HepG2 (cell line): ENCODE measurements around the gene ZFAND2B. TPM values are rescaled to one million over a fixed set of nuclear protein-coding genes. Genes with fewer than 3 reads are reported as not detected.

Experiments
- CREB1 ChIP-seq, 2 experiments: fragments of 450-650 bp in 1 of 2; IDR thresholded peaks; 2 replicates each; pipeline ENCODE4 v1.6.1; 2016 to 2017; ENCODE audit warnings: control low read depth in 1 of 2, mild to moderate bottlenecking in 1 of 2, missing compliant biosample characterization in 1 of 2, missing genetic modification characterization in 1 of 2
- DMAP1 ChIP-seq: IDR thresholded peaks from 2 replicates; pipeline ENCODE4 v1.6.1; 2016
- KAT7 ChIP-seq: IDR thresholded peaks from 2 replicates; pipeline ENCODE4 v1.6.1; 2018; ENCODE audit warnings: borderline replicate concordance, missing compliant biosample characterization
- NFRKB ChIP-seq: fragments of 450-650 bp; IDR thresholded peaks from 2 replicates; pipeline ENCODE4 v1.6.1; 2017
- NKX3-1 ChIP-seq: sonication (generic); formaldehyde crosslinking; IDR thresholded peaks from 2 replicates; pipeline ENCODE4 v1.5.0; 2020; ENCODE audit warnings: missing genetic modification reagents
- NR1H2 ChIP-seq: sonication (generic); formaldehyde crosslinking; IDR thresholded peaks from 2 replicates; pipeline ENCODE4 v1.8.1; 2022; ENCODE audit warnings: low read depth, missing genetic modification reagents, borderline replicate concordance
- TOPORS ChIP-seq: sonication (generic); formaldehyde crosslinking; IDR thresholded peaks from 2 replicates; pipeline ENCODE4 v1.8.0; 2023; ENCODE audit warnings: mild to moderate bottlenecking, missing genetic modification reagents
- U2AF2 ChIP-seq: fragments of 200-400 bp; formaldehyde crosslinking; IDR thresholded peaks from 2 replicates; pipeline ENCODE4 v1.6.1; 2017; ENCODE audit warnings: low read depth, mild to moderate bottlenecking, low read length
- ZKSCAN8 ChIP-seq: IDR thresholded peaks from 2 replicates; pipeline ENCODE4 v1.6.1; 2016; ENCODE audit warnings: borderline replicate concordance, missing genetic modification reagents, missing compliant biosample characterization
- ZNF224 ChIP-seq: sonication (generic); formaldehyde crosslinking; IDR thresholded peaks from 2 replicates; pipeline ENCODE4 v1.5.0; 2020; ENCODE audit warnings: mild to moderate bottlenecking, missing genetic modification reagents
- ZNF337 ChIP-seq: sonication (generic); formaldehyde crosslinking; IDR thresholded peaks from 2 replicates; pipeline ENCODE4 v1.5.1; 2020; ENCODE audit warnings: missing genetic modification reagents, low read depth, mild to moderate bottlenecking, borderline replicate concordance
- ZNF510 ChIP-seq: sonication (generic); formaldehyde crosslinking; IDR thresholded peaks from 2 replicates; pipeline ENCODE4 v1.4.0; 2020; ENCODE audit warnings: low read depth, mild to moderate bottlenecking, missing genetic modification reagents
- ZNF841 ChIP-seq: sonication (generic); formaldehyde crosslinking; IDR thresholded peaks from 2 replicates; pipeline ENCODE4 v1.8.1; 2023; ENCODE audit warnings: missing genetic modification reagents, borderline replicate concordance
- polyA plus RNA-seq, 8 experiments: library from polyadenylated mRNA; depleted of rRNA in 3 of 8; stranded (reverse) in 7 of 8; unstranded in 1 of 8; fragments of >200 nt; fragmentation: Illumina TruSeq in 4 of 8; extraction: Trizol in 4 of 8; gene quantifications; 2 replicates each; pipeline versions ENCODE4 v1.2.1 to v1.2.3, GENCODE V29; 2011 to 2016; ENCODE audit warnings: low read depth in 4 of 8, missing spikeins in 1 of 8, mixed read lengths in 1 of 8; ENCODE audit not compliant: insufficient read depth in 1 of 8
- total RNA-seq, 5 experiments: library from RNA; depleted of rRNA; stranded (reverse); fragments of >200 nt; fragmentation: Illumina TruSeq; extraction: Trizol; gene quantifications; 2 replicates each; pipeline ENCODE4 v1.2.3, GENCODE V29; 2016; ENCODE audit warnings: low read depth in 1 of 5
- TF ChIP-seq, protein P1 (sequence below): sonication (generic); formaldehyde crosslinking; IDR thresholded peaks from 2 replicates; pipeline ENCODE4 v1.4.0; 2020; ENCODE audit warnings: mild to moderate bottlenecking, missing genetic modification reagents
- TF ChIP-seq, protein P2 (sequence below): sonication (generic); formaldehyde crosslinking; IDR thresholded peaks from 2 replicates; pipeline ENCODE4 v1.4.0; 2020; ENCODE audit warnings: missing genetic modification reagents
- TF ChIP-seq, protein P3 (sequence below): IDR thresholded peaks from 2 replicates; pipeline ENCODE4 v1.6.1; 2016; ENCODE audit warnings: control low read depth
- TF ChIP-seq, protein P4 (sequence below): IDR thresholded peaks from 2 replicates; pipeline ENCODE4 v1.6.1; 2016; ENCODE audit warnings: low read depth
- TF ChIP-seq, protein P5 (sequence below): sonication (generic); formaldehyde crosslinking; IDR thresholded peaks from 2 replicates; pipeline ENCODE4 v1.5.0; 2020; ENCODE audit warnings: mild to moderate bottlenecking, missing genetic modification reagents
- TF ChIP-seq, protein P6 (sequence below): sonication (generic); formaldehyde crosslinking; IDR thresholded peaks from 2 replicates; pipeline ENCODE4 v1.8.0; 2022; ENCODE audit warnings: mild to moderate bottlenecking, missing genetic modification reagents, borderline replicate concordance

ZFAND2B gene
- total and polyA plus RNA-seq, 2 of the 13 experiments (the other 11 are each of a cell fraction or from before 2014, with no cell fraction given), result 53.3 to 115 TPM

DNA sequence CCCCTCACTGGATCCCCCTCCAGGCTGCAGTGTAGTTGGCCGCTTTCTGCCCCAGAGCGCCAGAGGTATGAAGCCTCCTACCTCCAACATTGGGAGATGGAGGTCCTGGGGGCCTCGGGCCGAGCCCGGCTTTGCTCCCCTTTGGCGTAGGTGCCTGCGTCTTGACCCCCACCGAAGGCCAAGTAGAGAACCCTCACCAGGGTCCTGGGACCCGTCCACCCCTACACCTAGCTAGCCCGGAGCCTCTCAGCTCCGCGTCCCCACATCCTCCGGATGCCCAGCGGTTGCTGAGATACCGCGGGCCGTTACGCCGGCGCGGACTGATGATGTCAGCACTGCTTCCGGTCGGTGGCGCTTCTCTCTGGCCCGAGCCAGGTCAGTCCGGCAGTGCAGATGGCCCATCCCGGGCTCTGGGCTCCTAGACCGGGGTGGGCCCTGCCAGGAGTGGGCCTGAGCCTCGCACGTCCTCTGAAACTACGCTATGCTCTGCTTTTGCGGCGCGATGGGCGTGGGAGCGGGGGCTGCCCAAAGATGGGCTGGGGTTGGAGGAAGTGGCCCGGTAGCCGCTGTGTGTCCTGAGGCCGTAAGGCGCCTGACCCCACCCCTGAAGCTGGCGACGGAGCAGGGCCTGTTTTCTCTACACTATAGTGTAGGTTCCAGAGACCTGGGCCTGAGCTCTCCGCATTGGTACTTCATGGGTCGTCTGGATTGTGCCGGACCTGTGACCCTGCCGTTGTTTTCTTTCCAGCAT is 38.7 kb downstream of the ZFAND2B start, which contains the start of the genes GLB1L and STK16 (continued):
- TF ChIP-seq, protein P1, sequence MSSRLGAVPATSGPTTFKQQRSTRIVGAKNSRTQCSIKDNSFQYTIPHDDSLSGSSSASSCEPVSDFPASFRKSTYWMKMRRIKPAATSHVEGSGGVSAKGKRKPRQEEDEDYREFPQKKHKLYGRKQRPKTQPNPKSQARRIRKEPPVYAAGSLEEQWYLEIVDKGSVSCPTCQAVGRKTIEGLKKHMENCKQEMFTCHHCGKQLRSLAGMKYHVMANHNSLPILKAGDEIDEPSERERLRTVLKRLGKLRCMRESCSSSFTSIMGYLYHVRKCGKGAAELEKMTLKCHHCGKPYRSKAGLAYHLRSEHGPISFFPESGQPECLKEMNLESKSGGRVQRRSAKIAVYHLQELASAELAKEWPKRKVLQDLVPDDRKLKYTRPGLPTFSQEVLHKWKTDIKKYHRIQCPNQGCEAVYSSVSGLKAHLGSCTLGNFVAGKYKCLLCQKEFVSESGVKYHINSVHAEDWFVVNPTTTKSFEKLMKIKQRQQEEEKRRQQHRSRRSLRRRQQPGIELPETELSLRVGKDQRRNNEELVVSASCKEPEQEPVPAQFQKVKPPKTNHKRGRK (CRISPR knock-in tag), result no peak
- TF ChIP-seq ZNF337 (CRISPR knock-in tag) (peak; percentile 98), NR1H2 (CRISPR knock-in tag) (no peak; the same call in 1 of the 2 replicates), NFRKB (no peak), ZKSCAN8 (CRISPR knock-in tag) (peak; percentile 90), ZNF510 (CRISPR knock-in tag) (peak; percentile 91), CREB1 (IDR thresholded peaks at IDR 0.05) (peak; percentile 97), CREB1 (CRISPR knock-in tag; IDR thresholded peaks at IDR 0.05) (peak; percentile 100), U2AF2 (no peak), KAT7 (CRISPR knock-in tag) (peak; percentile 98; the same call in 1 of the 2 replicates), TOPORS (CRISPR knock-in tag) (no peak), ZNF224 (no peak), ZNF841 (0 out of 2 replicates have a peak, but pooled peaks have one; percentile 4), NKX3-1 (CRISPR knock-in tag) (peak; percentile 95), DMAP1 (peak; percentile 96)
- TF ChIP-seq, protein P2, sequence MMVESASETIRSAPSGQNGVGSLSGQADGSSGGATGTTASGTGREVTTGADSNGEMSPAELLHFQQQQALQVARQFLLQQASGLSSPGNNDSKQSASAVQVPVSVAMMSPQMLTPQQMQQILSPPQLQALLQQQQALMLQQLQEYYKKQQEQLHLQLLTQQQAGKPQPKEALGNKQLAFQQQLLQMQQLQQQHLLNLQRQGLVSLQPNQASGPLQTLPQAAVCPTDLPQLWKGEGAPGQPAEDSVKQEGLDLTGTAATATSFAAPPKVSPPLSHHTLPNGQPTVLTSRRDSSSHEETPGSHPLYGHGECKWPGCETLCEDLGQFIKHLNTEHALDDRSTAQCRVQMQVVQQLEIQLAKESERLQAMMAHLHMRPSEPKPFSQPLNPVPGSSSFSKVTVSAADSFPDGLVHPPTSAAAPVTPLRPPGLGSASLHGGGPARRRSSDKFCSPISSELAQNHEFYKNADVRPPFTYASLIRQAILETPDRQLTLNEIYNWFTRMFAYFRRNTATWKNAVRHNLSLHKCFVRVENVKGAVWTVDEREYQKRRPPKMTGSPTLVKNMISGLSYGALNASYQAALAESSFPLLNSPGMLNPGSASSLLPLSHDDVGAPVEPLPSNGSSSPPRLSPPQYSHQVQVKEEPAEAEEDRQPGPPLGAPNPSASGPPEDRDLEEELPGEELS, result peak; percentile 64; the same call in 1 of the 2 replicates
- TF ChIP-seq, protein P3, sequence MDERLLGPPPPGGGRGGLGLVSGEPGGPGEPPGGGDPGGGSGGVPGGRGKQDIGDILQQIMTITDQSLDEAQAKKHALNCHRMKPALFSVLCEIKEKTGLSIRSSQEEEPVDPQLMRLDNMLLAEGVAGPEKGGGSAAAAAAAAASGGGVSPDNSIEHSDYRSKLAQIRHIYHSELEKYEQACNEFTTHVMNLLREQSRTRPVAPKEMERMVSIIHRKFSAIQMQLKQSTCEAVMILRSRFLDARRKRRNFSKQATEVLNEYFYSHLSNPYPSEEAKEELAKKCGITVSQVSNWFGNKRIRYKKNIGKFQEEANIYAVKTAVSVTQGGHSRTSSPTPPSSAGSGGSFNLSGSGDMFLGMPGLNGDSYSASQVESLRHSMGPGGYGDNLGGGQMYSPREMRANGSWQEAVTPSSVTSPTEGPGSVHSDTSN (CRISPR knock-in tag), result no peak
- TF ChIP-seq, protein P4, sequence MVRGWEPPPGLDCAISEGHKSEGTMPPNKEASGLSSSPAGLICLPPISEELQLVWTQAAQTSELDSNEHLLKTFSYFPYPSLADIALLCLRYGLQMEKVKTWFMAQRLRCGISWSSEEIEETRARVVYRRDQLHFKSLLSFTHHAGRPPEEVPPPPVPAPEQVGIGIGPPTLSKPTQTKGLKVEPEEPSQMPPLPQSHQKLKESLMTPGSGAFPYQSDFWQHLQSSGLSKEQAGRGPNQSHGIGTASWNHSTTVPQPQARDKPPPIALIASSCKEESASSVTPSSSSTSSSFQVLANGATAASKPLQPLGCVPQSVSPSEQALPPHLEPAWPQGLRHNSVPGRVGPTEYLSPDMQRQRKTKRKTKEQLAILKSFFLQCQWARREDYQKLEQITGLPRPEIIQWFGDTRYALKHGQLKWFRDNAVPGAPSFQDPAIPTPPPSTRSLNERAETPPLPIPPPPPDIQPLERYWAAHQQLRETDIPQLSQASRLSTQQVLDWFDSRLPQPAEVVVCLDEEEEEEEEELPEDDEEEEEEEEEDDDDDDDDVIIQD (CRISPR knock-in tag), result peak; percentile 47; the same call in 1 of the 2 replicates
- TF ChIP-seq, protein P5, sequence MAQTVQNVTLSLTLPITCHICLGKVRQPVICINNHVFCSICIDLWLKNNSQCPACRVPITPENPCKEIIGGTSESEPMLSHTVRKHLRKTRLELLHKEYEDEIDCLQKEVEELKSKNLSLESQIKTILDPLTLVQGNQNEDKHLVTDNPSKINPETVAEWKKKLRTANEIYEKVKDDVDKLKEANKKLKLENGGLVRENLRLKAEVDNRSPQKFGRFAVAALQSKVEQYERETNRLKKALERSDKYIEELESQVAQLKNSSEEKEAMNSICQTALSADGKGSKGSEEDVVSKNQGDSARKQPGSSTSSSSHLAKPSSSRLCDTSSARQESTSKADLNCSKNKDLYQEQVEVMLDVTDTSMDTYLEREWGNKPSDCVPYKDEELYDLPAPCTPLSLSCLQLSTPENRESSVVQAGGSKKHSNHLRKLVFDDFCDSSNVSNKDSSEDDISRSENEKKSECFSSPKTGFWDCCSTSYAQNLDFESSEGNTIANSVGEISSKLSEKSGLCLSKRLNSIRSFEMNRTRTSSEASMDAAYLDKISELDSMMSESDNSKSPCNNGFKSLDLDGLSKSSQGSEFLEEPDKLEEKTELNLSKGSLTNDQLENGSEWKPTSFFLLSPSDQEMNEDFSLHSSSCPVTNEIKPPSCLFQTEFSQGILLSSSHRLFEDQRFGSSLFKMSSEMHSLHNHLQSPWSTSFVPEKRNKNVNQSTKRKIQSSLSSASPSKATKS (CRISPR knock-in tag), result no peak
- TF ChIP-seq, protein P6, sequence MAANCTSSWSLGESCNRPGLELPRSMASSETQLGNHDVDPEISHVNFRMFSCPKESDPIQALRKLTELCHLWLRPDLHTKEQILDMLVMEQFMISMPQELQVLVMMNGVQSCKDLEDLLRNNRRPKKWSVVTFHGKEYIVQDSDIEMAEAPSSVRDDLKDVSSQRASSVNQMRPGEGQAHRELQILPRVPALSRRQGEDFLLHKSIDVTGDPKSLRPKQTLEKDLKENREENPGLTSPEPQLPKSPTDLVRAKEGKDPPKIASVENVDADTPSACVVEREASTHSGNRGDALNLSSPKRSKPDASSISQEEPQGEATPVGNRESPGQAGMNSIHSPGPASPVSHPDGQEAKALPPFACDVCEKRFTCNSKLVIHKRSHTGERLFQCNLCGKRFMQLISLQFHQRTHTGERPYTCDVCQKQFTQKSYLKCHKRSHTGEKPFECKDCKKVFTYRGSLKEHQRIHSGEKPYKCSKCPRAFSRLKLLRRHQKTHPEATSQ (CRISPR knock-in tag), result no peak
